LoVo (cell line): Measurements from ENCODE around the gene TCOF1.

Experiments
- DNase-seq: peaks from one replicate; pipeline ENCODE4 v3.0.0-alpha.2; 2016; ENCODE audit warnings: low spot score

TCOF1 gene

DNA sequence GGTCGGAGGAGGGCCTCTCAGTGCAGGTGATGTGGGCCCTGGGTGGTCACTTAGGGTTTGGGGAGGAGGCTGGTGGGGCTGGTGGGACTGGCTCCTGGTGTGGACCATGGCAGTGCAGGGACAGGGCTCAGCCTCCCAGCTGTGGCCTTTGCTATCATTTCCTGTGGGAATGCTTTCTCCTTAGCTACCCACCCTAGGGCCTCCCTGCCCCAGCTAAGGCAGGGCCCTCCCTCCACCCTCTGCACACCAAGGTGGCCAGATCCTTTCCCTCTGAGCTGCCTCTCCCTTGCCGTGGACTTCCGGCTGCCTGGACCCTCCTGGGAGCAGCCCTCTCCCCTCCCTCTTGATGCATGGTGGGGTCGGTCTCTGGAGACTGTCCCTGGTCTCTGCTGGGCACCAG, 32.1 kb upstream of the TCOF1 start:
- no peak for DNase-seq

DNA sequence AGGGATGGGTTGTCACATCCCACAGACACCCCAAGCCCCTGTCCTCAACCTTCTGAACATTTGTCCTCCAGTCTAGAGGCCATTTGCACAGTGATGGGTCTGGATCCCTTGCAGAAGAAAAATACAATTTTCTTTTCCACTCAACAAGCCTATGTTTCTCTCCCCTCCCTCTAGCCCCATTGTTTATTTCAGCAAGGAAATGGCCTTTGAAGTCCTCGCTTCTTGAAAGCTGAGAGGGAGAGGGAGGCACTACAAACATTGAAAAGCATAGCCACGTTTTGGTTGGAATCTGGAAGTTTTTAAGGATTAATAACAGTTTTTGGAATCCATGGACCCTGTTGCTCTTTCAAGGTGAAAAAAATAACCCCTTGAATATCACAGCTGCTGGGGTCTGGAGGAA, 30.8 kb upstream of the TCOF1 start:
- DNase-seq = no peak

DNA sequence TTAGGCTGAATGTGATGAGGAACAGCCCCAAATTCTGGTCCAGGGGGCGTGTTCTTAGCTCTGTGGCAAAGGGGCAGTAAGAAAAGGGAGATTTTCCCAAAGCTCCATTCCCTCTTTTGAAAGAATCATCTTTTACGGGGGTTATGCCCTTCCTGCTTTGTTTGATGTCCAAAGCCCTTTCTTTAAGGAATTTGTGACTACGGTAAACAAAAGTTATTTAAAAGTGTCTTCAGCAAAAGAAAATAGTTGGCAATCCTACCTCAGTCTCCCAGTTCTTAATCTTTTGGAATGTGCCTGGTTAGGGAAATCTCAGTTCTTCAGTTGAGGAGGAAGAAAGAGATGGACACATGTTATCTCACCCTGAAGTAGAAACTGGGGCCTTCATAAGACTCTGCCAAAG, 30.4 kb upstream of the TCOF1 start:
- DNase-seq = no peak

DNA sequence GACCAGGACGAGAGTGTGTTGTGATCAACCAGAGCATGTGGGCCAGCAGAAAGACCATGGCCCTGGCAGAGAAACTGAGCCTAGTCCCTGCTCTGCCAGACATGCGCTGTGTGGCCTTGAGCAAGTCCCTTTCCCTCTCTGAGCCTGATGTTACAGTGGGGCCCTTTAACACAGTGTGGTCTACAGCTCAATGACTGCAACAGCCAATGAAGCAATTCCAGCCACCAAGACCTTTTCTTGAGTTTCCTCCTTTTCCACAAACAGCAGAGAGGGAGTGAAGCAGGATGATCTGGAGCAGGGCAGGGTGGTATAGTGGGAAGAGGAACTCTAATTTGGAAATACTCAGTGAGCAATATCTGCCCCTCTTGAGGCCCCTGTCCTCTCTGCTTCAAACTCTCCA, 29.0 kb upstream of the TCOF1 start:
- no peak for DNase-seq

DNA sequence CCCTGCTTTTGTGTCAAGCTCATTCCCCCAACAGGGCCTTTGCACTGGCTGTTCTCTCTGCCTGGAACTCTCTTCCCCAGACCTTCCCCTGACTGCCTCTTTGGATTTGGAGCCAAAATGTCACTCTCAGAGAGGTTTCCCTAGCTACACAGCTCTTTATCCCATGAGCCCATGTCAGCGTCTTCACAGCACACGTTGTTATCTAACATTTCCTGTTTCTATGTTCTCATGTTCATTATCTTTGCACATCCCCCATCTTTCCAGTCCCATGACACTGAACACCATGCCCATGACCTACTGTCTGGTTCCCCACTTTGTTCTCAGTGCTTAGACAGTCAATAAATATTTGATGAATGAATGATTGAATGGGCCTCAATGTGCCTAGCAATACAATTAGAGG, 28.5 kb upstream of the TCOF1 start:
- DNase-seq = no peak

DNA sequence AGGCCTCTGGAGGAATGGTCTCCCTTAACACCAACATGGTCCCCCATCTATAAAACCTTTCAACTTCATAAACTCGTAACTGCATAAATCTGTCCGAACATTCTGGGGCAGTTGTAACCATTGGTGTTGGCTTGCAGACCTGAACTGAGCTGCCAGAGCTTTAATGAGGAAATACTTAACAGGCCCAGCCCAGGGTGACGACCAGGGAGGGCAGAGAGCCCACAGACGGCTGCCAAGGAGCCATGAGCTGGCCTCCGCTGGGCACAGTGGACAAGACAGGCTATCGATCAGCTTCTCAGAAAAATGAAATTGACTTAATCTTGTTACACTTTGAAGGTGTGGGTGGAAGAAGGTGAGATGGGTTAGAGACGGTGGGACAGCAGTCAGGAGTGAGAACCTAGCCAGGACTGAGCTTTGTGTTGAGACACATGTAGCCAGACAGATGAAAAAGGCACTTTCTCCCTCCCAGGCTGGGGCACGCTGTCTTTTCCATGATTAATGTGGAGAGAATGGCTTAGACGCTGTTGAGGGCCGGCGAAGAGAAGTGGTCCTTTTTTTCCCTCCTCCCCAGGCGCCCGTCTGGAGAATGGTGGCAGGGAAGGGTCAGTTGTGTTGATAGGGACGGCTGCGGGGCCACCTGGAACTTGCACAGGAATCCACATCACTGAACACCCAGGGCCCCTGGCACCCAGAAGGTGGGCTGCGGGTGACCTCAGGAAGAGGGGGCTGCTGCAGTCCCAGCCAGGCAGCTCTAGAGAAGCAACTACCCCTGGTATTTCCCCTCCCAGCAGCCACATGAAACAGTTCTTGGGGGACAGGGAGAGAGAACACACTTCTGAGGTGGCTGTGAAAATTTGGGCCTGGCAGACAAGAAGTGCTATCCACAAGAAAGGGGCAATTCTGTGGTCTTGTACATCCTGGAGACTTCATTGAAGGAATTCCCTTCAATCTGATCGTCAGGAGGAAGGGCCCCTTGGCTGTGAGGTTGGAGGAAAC, 27.3 kb upstream of the TCOF1 start:
- no peak for DNase-seq

DNA sequence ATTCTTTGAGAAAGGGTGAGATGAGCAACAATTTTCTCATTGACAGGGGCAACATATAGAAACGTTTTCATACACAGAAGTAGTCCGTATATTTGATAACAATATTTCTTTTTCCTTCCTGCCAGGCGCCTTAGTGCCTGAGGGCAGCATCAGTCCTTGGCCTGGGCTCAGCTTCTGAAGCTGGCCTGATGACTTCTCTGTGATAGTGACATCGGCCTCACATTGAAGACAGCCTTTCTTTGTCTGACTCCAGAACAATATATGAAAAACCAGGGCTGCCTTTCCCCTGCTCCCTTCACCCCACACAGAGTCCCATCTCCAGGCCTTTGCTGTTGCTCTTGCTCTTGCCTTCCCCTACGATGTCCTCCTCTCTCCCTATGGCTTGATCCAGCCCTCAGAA, 24.1 kb upstream of the TCOF1 start:
- no peak for DNase-seq

DNA sequence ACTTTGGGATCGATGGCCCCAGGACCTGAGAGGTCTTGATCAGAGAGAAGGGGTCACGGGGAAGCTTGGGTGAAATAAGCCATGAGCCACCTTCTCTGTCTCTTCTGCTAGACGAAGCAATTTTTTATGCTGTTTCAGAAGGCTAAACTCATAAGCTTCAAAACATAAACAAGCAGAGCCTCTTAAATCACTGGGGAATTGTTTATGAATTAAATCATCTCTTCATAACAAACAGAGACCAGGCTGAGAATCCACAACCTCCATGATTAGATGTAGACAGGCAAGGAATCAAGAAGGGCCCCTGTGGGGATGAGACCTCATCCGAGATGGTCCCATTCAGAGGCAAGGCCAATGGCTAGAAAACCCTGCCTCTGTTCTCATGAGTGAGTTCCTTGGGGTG, 21.7 kb upstream of the TCOF1 start:
- no peak for DNase-seq

DNA sequence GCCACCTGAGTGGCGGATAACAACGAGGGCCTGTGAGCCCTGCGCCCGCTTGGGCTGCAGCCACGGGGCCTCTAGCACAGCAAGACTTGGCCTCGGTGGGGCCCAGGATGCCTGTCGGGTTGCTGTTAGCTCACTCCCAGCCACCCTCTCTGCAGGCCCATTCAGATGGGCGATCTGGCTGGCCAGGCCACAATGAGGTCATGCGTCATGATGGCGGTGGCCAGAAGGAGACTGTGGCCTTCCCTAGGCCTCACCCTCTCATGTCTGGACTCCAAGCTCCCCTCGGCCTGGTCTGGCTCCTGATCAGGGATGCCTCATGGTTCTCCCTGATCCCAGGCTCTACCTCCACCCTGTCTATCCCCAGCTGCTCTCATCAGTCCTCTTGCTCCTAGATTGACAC, 19.0 kb upstream of the TCOF1 start:
- DNase-seq = no peak

- DNase-seq = no peak
These were observed 18.3 kb upstream of the TCOF1 start for GRCh38 chr5:150339165-150339564.

DNA sequence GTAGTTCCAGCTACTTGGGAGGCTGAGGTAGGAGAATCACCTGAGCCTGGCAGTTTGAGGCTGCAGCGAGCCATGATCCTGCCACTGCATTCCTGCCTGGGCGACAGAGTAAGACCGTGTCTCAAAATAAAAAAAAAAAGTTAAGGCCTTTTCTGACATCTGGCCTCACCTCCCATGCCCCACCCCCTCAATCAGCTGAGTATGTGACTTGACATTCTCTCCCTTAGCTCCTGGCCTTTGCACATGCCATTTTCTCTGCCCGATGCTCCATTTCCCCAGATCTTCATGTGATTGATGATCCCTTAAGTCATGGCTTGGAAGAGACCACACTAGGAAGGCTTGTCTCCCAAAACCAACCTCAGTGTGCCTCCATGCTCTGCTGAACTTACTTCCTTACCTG, 17.7 kb upstream of the TCOF1 start:
- no peak for DNase-seq

DNA sequence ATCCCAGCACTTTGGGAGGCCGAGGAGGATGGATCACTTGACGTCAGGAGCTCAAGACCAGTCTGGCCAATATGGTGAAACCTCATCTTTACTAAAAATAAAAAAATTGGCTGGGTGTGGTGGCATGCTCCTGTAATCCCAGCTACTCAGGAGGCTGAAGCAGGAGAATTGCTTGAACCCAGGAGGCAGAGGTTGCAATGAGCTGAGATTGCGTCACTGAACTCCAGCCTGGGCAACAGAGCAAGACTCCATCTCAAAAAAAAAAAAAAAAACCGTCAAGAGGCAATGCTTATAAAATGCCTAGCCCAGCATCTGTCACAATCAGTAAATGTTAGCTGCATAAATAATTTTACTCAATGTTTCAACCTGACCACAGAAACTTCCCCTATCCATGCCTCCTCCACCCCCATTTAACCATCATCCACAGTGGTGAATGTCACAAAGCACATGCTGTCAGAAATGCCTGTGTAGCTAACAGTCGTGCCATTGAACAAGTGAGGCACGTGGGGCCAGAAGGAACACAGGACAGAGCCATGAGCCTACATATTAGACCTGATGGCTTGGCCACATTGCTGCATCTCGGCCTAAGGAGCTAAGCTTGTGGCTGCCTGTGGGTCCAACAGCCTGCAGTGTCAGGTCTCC, 16.8 kb upstream of the TCOF1 start:
- DNase-seq = no peak

- no peak for DNase-seq
These were observed 16.2 kb upstream of the TCOF1 start for GRCh38 chr5:150341331-150341730.

GRCh38 chr5:150341989-150342388, 15.5 kb upstream of the TCOF1 start:
- DNase-seq = no peak

DNA sequence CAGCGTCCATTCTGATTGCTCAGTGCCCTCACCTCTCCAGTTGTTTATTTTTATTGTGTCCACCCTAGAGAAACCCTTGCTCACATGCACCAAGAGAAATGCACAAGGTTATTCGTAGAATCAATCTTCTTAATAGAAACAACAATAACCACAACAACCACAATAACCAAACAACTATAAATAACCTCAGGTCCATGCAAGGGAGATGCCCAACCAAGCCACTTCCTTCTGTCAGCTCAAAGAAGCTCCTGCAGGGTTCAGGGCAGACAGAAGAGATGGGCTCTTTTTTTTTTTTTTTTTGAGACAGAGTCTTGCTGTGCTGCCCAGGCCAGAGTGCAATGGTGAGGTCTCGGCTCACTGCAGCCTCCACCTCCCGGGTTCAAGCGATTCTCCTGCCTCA, 14.9 kb upstream of the TCOF1 start:
- no peak for DNase-seq

- no peak for DNase-seq
These were observed 13.4 kb upstream of the TCOF1 start for GRCh38 chr5:150343994-150344631.

DNA sequence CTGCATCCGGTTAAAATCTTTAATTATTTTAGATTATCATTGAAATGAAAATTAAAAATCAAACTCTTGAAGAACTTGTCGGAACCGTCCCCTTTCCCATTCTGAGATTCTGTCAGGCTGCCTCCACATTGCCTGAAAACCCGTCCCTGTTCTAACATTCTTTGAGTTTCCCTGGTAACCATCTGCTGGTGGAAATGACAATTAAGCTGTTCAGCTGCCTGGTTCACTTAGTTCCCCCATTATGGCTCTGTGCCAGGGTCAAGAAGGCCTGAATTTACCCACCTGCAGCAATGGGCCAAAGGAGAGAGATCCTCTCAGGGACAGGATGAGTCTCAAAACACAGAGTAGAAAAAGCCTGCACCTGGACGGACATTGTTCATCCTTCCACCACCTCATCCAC, 11.8 kb upstream of the TCOF1 start:
- no peak for DNase-seq

GRCh38 chr5:150346592-150346991, 10.9 kb upstream of the TCOF1 start:
- DNase-seq = no peak

- DNase-seq = no peak
These were observed 10.5 kb upstream of the TCOF1 start for GRCh38 chr5:150347003-150347402.

DNA sequence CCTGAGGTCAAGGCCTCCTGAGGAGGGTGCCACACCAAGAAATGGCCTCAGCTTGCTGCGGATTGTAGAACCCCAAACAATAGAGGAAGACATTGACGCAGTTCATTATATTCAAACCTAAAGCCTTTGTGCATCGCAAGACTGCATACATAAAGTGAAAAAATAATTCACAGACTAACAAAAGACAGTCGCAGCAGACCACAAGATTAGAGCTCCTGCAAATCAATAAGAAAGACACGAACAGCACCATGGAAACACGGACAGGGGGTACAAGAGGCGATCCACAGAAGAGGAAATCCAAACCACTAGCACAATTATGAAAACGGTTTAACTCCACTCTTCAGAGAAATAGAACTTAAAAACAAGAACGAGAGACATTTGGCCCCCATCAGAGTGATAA, 10.0 kb upstream of the TCOF1 start:
- DNase-seq = no peak

DNA sequence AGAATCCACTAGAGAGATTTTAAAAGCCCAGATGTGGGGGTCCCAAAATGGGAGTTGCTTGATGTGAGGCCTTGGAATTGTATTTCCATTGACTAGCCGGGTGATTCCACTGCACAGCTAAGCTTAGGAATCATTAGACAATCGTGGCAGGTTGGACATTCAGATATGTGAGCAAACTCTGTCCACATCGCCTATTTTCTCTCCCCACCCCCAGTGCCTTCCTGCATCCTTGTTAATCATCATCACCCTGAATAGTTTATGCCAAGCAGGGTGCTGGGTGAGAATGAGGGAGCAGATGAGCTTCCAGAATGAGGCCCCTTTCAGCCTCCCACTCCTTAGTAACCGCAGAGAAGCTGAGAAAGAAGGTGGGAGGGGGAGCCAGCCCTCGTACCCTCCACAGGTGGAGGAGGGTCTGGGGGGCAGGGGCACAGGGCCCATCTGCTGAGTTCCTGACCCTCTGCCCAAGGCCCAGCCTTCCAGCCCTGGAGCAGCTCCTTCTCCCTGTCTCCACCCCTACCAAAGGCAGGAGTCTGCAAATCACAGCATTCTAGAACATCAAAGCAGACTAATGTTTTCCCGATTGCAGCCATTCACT, 7.7 kb upstream of the TCOF1 start:
- DNase-seq = no peak

- peak; percentile 35 for DNase-seq
These were observed 6.8 kb upstream of the TCOF1 start for GRCh38 chr5:150350524-150351344.
